UCSD-AML1 (cell line): ENCODE data around the gene RAB33B.

Experiments used
- DNase-seq: peaks from one replicate; lab custom pipeline; 2025; ENCODE audit not compliant: unreplicated experiment; lab: John Stamatoyannopoulos, UW

Gene RAB33B

DNA sequence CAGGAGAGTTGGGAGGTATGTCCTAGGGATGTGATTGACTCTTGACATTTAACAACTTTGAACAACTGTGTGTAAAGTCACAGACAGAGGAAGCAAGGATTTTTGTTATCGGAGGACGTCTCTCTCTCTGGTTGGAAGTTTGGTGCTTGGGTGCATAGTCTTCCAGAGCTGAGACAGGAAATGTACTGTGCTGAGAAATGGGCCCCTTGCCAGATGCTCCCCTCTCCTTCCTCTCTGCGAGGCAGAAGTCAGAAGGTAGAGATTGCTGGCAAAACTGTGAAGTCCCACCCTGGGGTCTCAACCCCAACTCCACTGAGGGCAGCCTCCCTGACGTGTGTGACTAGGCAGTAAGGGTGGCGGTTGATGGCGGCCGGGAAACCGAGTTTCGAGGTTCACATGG is 52.9 kb downstream of the RAB33B start:
- no peak for DNase-seq

DNA sequence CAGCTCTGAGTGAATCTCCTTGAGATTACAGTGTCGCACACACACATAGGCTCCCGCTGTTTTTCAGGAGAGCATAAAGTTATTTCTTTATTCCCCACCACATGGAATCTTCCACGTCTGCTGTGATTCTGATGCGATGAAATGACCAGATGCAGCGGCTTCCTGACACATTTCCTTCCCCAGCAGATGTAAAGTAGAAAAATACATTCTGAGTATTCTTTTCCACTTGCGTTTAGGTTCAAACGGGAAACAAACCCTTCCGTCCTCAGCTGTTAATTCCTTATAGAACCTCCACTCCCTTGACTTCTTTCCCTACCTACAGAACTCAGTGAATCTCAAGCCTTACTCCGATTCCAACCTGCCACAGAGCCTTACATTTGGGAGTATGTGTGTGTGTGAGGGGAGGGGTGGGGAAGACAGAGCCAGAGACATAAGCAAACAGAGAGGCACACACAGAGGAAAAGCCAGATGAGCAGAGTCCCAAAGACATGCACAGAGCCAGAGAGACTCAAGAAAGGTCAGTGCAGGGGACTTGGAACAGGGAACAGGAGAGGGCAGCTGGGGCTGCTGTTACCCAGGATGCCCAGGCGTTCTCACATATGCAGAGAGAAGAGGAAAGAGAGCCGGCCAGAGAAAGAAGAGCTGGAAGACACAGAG is 54.8 kb downstream of the RAB33B start:
- DNase-seq: no peak

DNA sequence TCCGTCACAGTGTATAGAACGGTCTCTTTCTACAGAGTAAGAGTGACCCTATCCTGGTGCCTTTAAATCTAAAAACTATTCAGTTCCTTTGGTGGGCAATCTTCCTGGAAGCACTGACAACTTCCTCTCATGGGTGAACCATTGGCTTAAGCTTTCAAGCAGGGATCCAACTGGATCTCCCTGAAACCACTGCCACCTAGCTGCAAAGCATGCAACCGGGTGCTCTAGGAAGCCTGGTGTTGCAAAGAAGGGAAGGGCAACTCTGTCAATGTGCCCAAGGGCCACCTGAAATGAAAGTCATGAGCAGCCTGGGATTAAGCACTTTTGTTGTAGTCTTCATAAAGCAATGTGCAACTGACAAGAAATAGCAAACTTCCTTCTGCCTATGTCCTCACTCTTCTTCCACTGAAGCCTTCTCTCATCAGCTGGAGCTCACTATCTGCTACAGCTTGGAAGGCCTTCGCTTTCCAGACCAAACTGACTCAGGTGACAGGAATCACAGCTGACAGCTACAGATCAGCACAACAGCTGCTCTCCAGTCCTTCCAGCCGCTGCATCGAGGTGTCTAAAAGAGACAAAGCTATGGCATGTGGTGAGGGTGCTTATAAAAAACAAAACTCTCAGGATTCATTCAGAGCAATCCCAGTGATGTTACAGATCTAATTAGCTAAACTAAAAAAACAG is 55.9 kb downstream of the RAB33B start:
- peak; percentile 35 for DNase-seq

GRCh38 chr4:139511320-139511719 is 57.4 kb downstream of the RAB33B start:
- no peak for DNase-seq

GRCh38 chr4:139514382-139515059 is 60.6 kb downstream of the RAB33B start:
- DNase-seq: no peak

DNA sequence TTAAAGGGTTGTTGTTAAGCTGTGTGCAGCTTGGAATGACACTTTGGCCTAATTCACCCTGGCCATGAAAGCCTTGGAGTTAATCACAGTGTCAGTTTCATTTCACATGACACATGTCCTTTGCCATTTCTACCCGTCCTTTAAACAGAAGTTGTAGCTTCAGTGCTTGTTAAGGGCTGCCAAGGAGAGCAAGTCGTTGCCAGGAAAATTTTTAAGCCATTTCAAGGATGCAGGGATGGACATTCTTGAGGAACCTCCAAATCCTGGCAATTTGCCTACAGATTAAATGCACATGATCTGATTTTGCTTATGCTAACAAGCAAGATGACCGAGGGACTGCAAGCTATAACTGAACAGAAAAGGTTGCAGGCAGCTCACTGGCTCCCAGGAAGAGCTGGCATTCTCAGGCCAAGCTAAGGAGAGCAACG is 61.6 kb downstream of the RAB33B start:
- no peak for DNase-seq

DNA sequence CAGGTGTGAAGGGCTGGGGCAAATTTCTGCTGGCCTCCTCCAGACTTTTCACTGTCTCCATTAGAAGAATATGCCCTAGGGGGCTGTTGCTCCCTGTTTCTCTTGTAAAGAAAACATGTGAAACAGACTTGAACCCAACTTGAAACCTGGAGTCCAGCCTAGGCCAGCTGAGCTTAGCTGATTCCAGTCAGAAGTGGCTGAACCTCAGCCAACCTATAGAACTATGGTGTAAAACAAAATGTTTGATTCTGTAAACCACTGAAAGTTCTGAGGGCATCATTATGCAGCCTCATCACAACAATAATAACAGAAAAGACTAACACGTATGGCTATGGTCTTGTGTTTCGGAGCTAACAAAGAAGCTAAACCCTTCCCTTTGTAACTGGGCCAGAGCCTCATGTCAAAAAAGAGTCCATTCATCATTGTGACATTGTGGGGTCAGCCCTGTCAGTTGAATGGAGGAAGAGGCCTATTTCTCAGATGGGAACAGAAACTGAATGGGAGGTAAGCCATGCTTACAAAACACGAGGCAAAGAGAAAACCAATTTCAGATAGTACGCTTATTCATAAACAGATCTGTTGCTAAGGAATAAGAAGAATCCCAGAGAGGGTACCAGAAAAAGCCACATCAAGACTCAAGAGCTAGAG is 68.0 kb downstream of the RAB33B start:
- DNase-seq: no peak

DNA sequence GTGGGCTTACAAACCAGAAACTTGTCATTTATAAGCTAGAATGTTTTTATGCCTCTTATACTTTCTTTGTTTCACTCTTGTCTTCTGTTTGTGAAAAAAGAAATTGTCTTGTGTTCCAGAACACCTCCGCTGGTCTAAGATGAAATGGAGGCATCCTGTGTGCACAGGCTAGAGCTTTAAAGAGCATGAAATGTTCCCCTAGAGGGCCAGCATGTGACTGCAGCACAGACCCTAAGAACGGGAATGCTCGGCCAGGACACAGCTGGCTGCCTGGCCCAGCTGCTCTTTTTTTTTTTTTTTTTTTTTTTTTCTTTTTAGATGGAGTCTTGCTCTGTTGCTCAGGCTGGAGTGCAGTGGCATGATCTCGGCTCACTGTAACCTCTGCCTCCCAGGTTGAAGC is 68.5 kb downstream of the RAB33B start:
- no peak for DNase-seq

DNA sequence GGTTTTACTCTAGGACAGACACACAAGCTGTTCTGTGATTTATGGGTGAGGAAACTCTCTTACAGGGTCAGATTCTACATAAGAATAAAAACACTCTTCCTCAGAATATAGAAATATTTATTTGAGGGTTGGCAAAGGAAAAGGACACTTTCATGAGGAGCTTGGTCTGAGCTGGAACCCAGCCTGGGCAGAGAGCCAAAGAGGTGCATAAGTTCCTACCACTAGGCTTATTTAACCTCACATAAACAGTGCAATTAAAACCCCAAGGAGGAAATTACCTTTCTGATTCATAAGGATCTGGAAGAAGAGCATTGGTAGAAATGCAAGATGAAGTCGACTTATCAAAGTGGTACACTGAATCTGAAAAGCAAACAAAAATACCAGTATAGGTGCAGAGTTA is 69.2 kb downstream of the RAB33B start:
- no peak for DNase-seq

GRCh38 chr4:139524062-139524631 is 70.2 kb downstream of the RAB33B start:
- no peak for DNase-seq

DNA sequence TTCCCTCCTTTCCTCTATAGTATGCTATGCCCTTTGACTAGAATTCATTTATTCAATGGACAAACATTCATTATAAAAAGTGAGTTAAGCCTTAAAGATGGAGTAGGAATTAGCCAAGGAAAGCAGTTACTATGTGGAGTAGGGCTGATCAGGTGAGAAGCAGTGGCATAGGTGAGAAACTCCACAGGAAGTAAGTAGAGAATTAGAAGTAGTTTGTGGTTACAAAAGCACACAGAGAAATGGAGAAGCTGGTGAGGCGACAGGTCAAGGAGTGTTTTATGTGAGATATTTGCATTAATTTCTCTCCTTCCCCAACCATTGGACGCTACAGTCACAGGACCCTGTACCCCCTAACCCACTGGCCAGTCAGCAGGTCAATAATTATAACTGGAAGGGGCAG is 71.5 kb downstream of the RAB33B start:
- no peak for DNase-seq
